Activated CD4-positive, alpha-beta T cell treated with anti-CD3 and anti-CD28 coated beads, Interleukin-2, amount 50 U/mL, for 1 hour (primary cell): ENCODE data around the gene MEIS3.

Source experiments
- DNase-seq: peaks from one replicate; pipeline ENCODE4 v3.0.0-alpha.2; 2020

Gene MEIS3

GRCh38 chr19:47435196-47435595 lies 15.9 kb upstream of the MEIS3 start:
- no peak for DNase-seq

GRCh38 chr19:47434088-47434487 lies 14.8 kb upstream of the MEIS3 start:
- DNase-seq: no peak

- DNase-seq: no peak
Observed at GRCh38 chr19:47433121-47433520, 13.8 kb upstream of the MEIS3 start.

- DNase-seq: no peak
Observed at GRCh38 chr19:47432499-47432898, 13.2 kb upstream of the MEIS3 start.

GRCh38 chr19:47432091-47432490 lies 12.8 kb upstream of the MEIS3 start:
- DNase-seq: no peak

GRCh38 chr19:47430041-47430802 lies 10.9 kb upstream of the MEIS3 start:
- no peak for DNase-seq

GRCh38 chr19:47429140-47429793 lies 9.9 kb upstream of the MEIS3 start:
- DNase-seq: no peak

GRCh38 chr19:47428177-47428894 lies 9.0 kb upstream of the MEIS3 start:
- DNase-seq: peak; percentile 83

GRCh38 chr19:47427241-47428176 lies 8.2 kb upstream of the MEIS3 start:
- peak; percentile 66 for DNase-seq

- DNase-seq: no peak
Observed at GRCh38 chr19:47423203-47423882, 4.0 kb upstream of the MEIS3 start.

- no peak for DNase-seq
Observed at GRCh38 chr19:47422417-47423163, 3.3 kb upstream of the MEIS3 start.

- DNase-seq: no peak
Observed at GRCh38 chr19:47421844-47422395, 2.6 kb upstream of the MEIS3 start.

GRCh38 chr19:47421244-47421786 lies 2.0 kb upstream of the MEIS3 start:
- no peak for DNase-seq

GRCh38 chr19:47419789-47420188 lies 462 bp upstream of the MEIS3 start:
- no peak for DNase-seq

GRCh38 chr19:47418692-47419029 lies 666 bp downstream of the MEIS3 start:
- DNase-seq: no peak

GRCh38 chr19:47417746-47418691 lies 1.3 kb downstream of the MEIS3 start:
- no peak for DNase-seq

- DNase-seq: no peak
Observed at GRCh38 chr19:47417107-47417745, 2.1 kb downstream of the MEIS3 start.

GRCh38 chr19:47416643-47416985 lies 2.7 kb downstream of the MEIS3 start:
- DNase-seq: no peak

- DNase-seq: no peak
Observed at GRCh38 chr19:47415953-47416642, 3.2 kb downstream of the MEIS3 start.
